Spleen (tissue), 11 donors: ENCODE data around the gene EIF4B. TPM values are rescaled to one million over a fixed set of nuclear protein-coding genes. Genes with fewer than 3 reads are reported as not detected.

Source experiments
- DNase-seq: peaks from one replicate; pipeline ENCODE4 v3.0.0-alpha.2; 2020
- H3K27ac ChIP-seq, 8 donors: fragments of 200-600 bp; sonication (generic) in 7 of 8; 1 replicate in 4 of 8; 2 replicates in 4 of 8; pipeline versions ENCODE4 v1.5.0 to v1.8.0; 2016 to 2021; ENCODE audit warnings: inconsistent platforms in 4 of 8, mild to moderate bottlenecking in 4 of 8, moderate library complexity in 1 of 8
- H3K27me3 ChIP-seq, 7 donors: fragments of 200-600 bp; sonication (generic) in 6 of 7; replicated peaks in 1 of 7; 1 replicate in 4 of 7; 2 replicates in 3 of 7; pipeline versions ENCODE4 v1.5.0 to v1.8.0; 2016 to 2021; ENCODE audit warnings: inconsistent platforms in 3 of 7, mild to moderate bottlenecking in 1 of 7
- H3K36me3 ChIP-seq, 6 donors: fragments of 200-600 bp; sonication (generic) in 5 of 6; 1 replicate in 4 of 6; 2 replicates in 2 of 6; pipeline versions ENCODE4 v1.5.0 to v1.8.0; 2016 to 2021; ENCODE audit warnings: inconsistent platforms in 2 of 6
- H3K4me1 ChIP-seq, 6 donors: fragments of 200-600 bp; sonication (generic) in 5 of 6; 1 replicate in 3 of 6; 2 replicates in 3 of 6; pipeline versions ENCODE4 v1.5.0 to v1.8.0; 2016 to 2021; ENCODE audit warnings: inconsistent platforms in 3 of 6
- H3K4me3 ChIP-seq, 8 donors: fragments of 200-600 bp; sonication (generic) in 7 of 8; 1 replicate in 4 of 8; 2 replicates in 4 of 8; pipeline versions ENCODE4 v1.5.0 to v1.8.0; 2016 to 2021; ENCODE audit warnings: inconsistent platforms in 4 of 8, mild to moderate bottlenecking in 4 of 8, moderate library complexity in 2 of 8
- H3K9me3 ChIP-seq, 8 donors: fragments of 200-600 bp; sonication (generic) in 7 of 8; 1 replicate in 4 of 8; 2 replicates in 4 of 8; pipeline versions ENCODE4 v1.5.0 to v1.8.0; 2016 to 2021; ENCODE audit warnings: inconsistent platforms in 4 of 8
- POLR2A ChIP-seq, 3 donors: fragments of 450-650 bp; IDR thresholded peaks; one replicate each; pipeline ENCODE4 v1.5.1; 2017; ENCODE audit warnings: antibody characterized with exemption in 3 of 3, mild to moderate bottlenecking in 1 of 3
- POLR2AphosphoS5 ChIP-seq, 3 donors: sonication (generic); formaldehyde crosslinking; IDR thresholded peaks; one replicate each; pipeline ENCODE4 v1.5.1; 2017; ENCODE audit warnings: antibody characterized with exemption in 3 of 3
- WGBS, 5 donors: extraction: QIAGEN DNeasy Blood & Tissue Kit in 3 of 5; methylation state at CpG; one replicate each; pipeline versions ENCODE4 v1.1.5 to v1.1.7; 2013 to 2018; 5-methylcytosine and 5-hydroxymethylcytosine counted together
- intact Hi-C: fragments of 100-400 bp; cut with DNase I; formaldehyde crosslinking; loops from one replicate; pipeline ENCODE4 v1.15.0; 2023; ENCODE audit warnings: low total_unique reads
- polyA plus RNA-seq, 3 donors: library from polyadenylated mRNA; stranded (reverse); fragments of 200-250 nt; gene quantifications; one replicate each; pipeline ENCODE4 v1.2.1, GENCODE V29; 2013
- total RNA-seq, 7 donors: library from RNA; depleted of rRNA in 3 of 7; stranded (reverse); fragments of >200 nt in 3 of 7; fragmentation: NEBNext Ultra II Directional in 4 of 7; extraction: Animal tissue kit (Norgen Biotek cat#: 25700) in 4 of 7; gene quantifications; one replicate each; pipeline versions ENCODE4 v1.1.0 to v1.2.1, GENCODE V29; 2016 to 2021
- TF ChIP-seq, protein P1 (sequence below), 11 experiments: fragments of 200-600 bp in 7 of 11; fragments of 450-650 bp in 4 of 11; sonication (generic) in 4 of 11; IDR thresholded peaks in 8 of 11; conservative IDR thresholded peaks in 3 of 11; 1 replicate in 7 of 11; 2 replicates in 4 of 11; pipeline versions ENCODE4 v1.4.0 to v1.8.0; 2016 to 2021; ENCODE audit warnings: antibody characterized with exemption in 11 of 11, inconsistent platforms in 4 of 11, mild to moderate bottlenecking in 1 of 11
- donor health status: healthy with polysubstance abuse.
- donor health status: DM: no; HTN: no; CAD: no; lungs with moderate emphysema.
- donor health status: DM: no; HTN: no; CAD: no.
- donor health status: Bipolar disorder and iron deficiency.
- donor health status: healthy.
- donor health status: DM: no; HTN: no; CAD: no.
- donor health status: DM: yes; HTN: yes; CAD: no.

Gene EIF4B
- total and polyA plus RNA-seq, 10 donors = 105 to 490 (median 398) TPM

GRCh38 chr12:53036802-53037201 is 30.5 kb downstream of the EIF4B start:
- no peaks in the 10 kb centered on the region for H3K27me3 ChIP-seq
- H3K4me1 ChIP-seq = peaks cover 9 to 41% (median 25%) of the 10 kb centered on the region in 6 donors
- no peak for DNase-seq
- H3K4me3 ChIP-seq = no peak overlapping the region
- H3K36me3 ChIP-seq = peaks cover 9 to 100% (median 85%) of the 10 kb centered on the region in 6 donors
- WGBS, 5 donors = 78 to 100% (median 90%) methylated on average over 3 of the region's 3 CpGs
- no peaks in the 10 kb centered on the region for H3K9me3 ChIP-seq
- TF ChIP-seq POLR2A (IDR thresholded peaks at IDR 0.05) (no peak), POLR2AphosphoS5 (IDR thresholded peaks at IDR 0.05) (no peak)
- TF ChIP-seq, protein P1, sequence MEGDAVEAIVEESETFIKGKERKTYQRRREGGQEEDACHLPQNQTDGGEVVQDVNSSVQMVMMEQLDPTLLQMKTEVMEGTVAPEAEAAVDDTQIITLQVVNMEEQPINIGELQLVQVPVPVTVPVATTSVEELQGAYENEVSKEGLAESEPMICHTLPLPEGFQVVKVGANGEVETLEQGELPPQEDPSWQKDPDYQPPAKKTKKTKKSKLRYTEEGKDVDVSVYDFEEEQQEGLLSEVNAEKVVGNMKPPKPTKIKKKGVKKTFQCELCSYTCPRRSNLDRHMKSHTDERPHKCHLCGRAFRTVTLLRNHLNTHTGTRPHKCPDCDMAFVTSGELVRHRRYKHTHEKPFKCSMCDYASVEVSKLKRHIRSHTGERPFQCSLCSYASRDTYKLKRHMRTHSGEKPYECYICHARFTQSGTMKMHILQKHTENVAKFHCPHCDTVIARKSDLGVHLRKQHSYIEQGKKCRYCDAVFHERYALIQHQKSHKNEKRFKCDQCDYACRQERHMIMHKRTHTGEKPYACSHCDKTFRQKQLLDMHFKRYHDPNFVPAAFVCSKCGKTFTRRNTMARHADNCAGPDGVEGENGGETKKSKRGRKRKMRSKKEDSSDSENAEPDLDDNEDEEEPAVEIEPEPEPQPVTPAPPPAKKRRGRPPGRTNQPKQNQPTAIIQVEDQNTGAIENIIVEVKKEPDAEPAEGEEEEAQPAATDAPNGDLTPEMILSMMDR (IDR thresholded peaks at IDR 0.05 in 8 of 11, conservative IDR thresholded peaks at IDR 0.05 in 3 of 11) = no peak
- H3K27ac ChIP-seq = peak overlapping the region in 1 of 8 donors; percentile 14
- intact Hi-C loops = no loop called here

GRCh38 chr12:53039851-53040250 is 33.6 kb downstream of the EIF4B start:
- Histone ChIP-seq H3K27me3 (no peaks in the 10 kb centered on the region), H3K4me3 (no peak overlapping the region), H3K36me3 (peaks cover 9 to 80% (median 55%) of the 10 kb centered on the region in 6 donors), H3K4me1 (peaks cover 9 to 44% (median 28%) of the 10 kb centered on the region in 6 donors), H3K27ac (peak overlapping the region in 4 of 8 donors; percentile 72 to 83 (median 77)), H3K9me3 (no peaks in the 10 kb centered on the region)
- DNase-seq = no peak
- TF ChIP-seq, protein P1 (IDR thresholded peaks at IDR 0.05 in 8 of 11, conservative IDR thresholded peaks at IDR 0.05 in 3 of 11) = no peak
- TF ChIP-seq POLR2A (IDR thresholded peaks at IDR 0.05) (no peak), POLR2AphosphoS5 (IDR thresholded peaks at IDR 0.05) (peak in 1 of 3 donors; percentile 11)
- intact Hi-C loops = no loop called here
- WGBS, 5 donors = 83 to 87% (median 86%) methylated on average over 4 of the region's 4 CpGs

DNA sequence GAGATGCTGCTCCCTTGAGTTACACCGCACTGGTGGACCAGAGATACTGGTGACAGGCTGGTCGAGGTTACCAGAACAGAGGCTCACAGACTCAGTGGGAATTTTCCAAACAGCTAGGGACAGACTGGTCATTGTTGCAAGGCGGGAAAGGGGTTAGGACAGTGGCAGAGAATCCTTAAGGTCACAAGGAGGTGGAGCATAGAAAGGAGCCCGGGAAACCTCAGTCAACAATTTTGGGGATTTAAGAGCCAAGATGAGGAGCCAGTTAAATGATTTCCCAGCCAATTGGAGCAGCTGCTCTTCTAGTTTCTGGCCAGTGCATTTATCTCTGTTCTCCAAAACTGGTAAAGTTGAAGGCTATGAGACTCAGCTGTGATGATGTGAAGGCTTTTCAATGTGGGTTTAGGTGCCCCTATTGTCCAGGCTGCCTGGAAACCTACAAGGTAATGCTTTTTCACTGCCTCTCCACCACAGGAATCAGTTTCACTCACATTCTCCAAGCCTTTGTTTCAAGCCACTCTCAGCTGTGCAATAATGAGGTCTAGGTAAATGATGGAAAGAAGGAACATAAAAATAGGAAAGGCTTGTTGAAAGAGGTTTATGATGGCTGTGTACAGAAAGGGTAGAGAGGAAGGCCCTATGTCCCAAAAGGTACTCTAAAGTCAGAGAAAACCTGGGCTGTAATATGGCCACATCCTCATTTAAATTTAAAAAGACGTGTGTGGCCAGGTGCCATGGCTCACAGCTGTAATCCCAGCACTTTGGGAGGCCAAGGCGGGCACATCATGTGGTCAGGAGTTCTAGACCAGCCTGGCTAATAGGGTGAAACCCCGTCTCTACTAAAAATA is 36.6 kb downstream of the EIF4B start:
- Histone ChIP-seq H3K4me3 (no peak overlapping the region), H3K27me3 (peaks cover 0 to 9% (median 0%) of the 10 kb centered on the region in 7 donors), H3K36me3 (peaks cover 0 to 50% (median 26%) of the 10 kb centered on the region in 6 donors), H3K9me3 (no peaks in the 10 kb centered on the region), H3K4me1 (peaks cover 12 to 63% (median 42%) of the 10 kb centered on the region in 6 donors), H3K27ac (peak overlapping the region in 1 of 8 donors; percentile 93)
- no peak for TF ChIP-seq POLR2A (IDR thresholded peaks at IDR 0.05)
- TF ChIP-seq POLR2AphosphoS5 (IDR thresholded peaks at IDR 0.05) = no peak
- TF ChIP-seq, protein P1 (IDR thresholded peaks at IDR 0.05 in 8 of 11, conservative IDR thresholded peaks at IDR 0.05 in 3 of 11) = no peak
- 79 to 89% (median 84%) methylated on average over 7 of the region's 7 CpGs for WGBS, 5 donors
- DNase-seq = no peak
- intact Hi-C loops = no loop called here

DNA sequence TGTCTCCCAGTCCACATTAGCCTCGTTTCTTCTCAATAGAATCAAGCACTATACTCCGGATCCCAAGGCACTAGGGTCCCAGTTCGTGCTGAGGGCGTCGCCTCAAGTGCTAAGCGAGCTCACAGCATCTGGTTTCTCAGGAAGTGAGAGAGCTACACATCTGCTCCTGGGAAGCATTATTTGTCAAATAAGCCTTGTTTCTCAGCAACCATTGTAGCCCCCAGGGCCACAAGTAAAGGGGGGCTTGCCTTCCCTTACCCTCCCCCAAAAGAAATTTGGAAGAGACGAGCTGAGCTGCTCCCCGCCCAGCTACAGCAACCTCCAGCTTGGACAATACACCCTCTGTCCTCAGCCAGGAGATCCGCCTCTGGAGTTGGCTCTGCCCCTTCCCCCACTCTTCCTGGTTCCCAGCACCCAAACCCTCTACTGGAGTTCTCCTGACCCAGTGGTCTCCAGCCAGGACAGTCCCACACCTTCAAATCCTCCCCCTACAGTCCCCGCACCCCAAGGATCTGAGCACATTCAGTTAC is 37.9 kb downstream of the EIF4B start:
- 60 to 78% (median 70%) methylated on average over 10 of the region's 10 CpGs for WGBS, 5 donors
- no peaks in the 10 kb centered on the region for H3K9me3 ChIP-seq
- no peak for DNase-seq
- no peak overlapping the region for H3K4me3 ChIP-seq
- peak overlapping the region in 6 of 8 donors; percentile 15 to 93 (median 88) for H3K27ac ChIP-seq
- TF ChIP-seq, protein P1 (IDR thresholded peaks at IDR 0.05 in 8 of 11, conservative IDR thresholded peaks at IDR 0.05 in 3 of 11) = no peak
- TF ChIP-seq POLR2AphosphoS5 (IDR thresholded peaks at IDR 0.05) = no peak
- no peak for TF ChIP-seq POLR2A (IDR thresholded peaks at IDR 0.05)
- peaks cover 0 to 37% (median 16%) of the 10 kb centered on the region in 6 donors for H3K36me3 ChIP-seq
- peaks cover 0 to 9% (median 0%) of the 10 kb centered on the region in 7 donors for H3K27me3 ChIP-seq
- peaks cover 5 to 63% (median 41%) of the 10 kb centered on the region in 6 donors for H3K4me1 ChIP-seq
- intact Hi-C loops = no loop called here
